Putamen (tissue), 1 donor: ENCODE results near the gene NABP1.
"Not testable (repeated sequence)": the region's sequence is repeated elsewhere in the genome, so short reads cannot be mapped to it uniquely, and the experiment has no call there.

Experiments
- DNase-seq: peaks from one replicate; pipeline ENCODE4 v3.0.0-alpha.2; 2016; ENCODE audit warnings: low spot score

The NABP1 gene, protein sequence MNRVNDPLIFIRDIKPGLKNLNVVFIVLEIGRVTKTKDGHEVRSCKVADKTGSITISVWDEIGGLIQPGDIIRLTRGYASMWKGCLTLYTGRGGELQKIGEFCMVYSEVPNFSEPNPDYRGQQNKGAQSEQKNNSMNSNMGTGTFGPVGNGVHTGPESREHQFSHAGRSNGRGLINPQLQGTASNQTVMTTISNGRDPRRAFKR

GRCh38 chr2:191677646-191678436 is at the start of gene NABP1:
TSS of gene NABP1 (plus strand) at chr2:191678136. CDS start at chr2:191678615, 479 bp downstream.
- DNase-seq = peak; percentile 98

DNA sequence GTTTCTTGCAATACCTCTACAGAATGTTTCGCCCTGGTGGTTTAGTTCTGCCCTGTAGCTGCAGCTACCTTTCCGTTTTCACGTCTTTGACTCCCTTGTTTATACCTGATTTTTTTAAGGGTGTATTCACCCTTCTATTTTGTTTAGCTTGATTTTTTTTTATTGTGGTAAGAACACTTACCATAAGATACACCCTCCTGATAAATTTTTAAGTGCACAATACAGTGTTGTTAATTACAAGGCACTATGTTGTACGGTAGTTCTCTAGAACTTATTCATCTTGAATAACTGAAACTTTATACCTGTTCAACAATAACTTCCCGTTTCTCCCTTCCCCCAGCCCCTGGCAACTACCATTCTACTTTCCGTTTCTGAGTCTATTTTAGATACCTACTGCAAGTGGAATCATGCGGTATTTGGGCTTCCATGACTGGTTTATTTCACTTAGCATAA is 48.9 kb upstream of the NABP1 start:
- no peak for DNase-seq

DNA sequence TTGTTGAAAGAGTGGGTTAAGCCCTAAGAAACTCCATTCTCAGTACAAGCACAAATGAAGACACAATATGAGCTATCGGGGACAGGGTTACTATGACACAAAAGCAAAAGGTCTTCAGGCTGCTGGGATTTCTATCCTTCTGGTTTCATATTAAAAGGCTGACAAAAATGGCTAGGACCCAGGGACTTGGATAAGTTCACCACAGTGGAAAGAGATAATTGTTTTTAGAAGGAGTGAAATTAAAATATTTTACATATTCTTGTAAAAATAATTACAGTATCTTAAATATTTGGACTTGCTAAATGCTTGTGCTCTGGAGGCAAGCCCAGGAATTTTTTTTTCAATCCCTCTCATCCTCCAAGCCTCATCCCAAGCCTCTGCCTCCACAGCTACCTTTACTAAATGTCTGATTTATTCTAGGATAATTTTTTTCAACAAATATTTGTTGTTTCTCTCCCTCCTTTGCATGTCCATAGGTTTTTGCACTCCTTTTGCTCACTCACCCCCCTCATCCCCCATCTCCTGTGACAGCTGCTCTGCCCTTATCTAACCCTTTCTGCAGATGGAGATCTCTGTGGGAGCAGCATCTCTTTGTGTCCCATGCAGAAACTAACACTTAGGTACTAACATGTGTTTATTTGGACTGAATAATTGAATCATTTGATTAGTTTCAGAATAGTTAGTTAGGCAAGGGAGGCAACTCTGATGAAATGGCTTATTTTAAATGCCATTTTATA is 47.8 kb upstream of the NABP1 start:
- no peak for DNase-seq

DNA sequence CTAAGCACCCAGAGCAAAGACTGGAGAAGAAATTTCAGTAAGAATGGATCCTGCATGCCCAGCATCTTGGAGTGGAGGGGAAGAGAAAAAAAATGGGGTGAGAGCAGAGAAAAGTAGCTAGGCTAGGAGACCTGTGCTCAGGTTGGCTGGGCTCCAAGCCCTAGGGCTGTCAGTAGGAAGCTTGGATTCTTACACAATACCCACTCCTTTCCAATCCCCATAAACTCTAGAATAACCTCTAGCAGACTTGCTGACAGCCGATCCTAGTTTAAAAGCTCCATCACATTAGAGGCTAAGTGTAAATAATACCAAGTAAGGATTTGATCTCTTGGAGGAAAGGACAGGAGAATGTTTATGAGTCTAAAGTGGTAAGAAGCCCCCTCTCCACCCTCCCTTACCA is 46.2 kb upstream of the NABP1 start:
- DNase-seq = no peak

DNA sequence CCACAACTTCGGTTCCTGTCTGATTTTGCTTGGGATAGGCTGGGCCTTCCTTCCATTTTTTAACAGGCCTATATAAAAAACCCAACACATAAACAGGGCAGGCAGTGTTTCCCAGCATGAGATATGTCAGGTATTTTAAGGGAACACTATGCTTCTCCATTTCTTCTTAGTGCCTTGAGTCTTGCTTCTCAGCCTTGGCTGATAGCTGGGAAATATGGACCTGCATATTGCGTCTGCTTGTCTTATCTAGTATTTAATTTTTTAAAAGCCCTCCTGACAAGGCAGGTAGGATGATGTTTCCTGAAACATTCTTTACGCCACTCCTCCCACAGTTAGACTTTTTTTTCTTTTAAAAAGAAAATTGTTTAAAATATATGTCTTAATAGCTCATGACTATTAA is 45.5 kb upstream of the NABP1 start:
- DNase-seq = no peak

GRCh38 chr2:191634791-191635190 is 43.1 kb upstream of the NABP1 start:
- no peak for DNase-seq

GRCh38 chr2:191635333-191636234 is 42.4 kb upstream of the NABP1 start:
- no peak for DNase-seq

DNA sequence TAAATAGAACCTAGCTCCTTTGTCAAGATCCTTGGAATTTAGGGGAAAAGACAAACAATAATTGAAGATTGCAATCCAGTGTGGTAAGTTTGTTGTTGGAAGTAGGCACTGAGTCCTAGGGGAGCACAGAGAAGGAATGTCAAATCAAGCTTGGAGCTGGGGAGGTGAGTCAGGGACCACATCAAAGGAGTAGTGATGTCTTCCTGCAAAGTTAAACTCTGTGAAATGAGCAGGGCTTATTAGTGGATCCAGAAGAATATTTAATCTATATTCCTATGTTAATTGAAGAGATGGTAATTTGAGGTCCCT is 41.7 kb upstream of the NABP1 start:
- DNase-seq = no peak

DNA sequence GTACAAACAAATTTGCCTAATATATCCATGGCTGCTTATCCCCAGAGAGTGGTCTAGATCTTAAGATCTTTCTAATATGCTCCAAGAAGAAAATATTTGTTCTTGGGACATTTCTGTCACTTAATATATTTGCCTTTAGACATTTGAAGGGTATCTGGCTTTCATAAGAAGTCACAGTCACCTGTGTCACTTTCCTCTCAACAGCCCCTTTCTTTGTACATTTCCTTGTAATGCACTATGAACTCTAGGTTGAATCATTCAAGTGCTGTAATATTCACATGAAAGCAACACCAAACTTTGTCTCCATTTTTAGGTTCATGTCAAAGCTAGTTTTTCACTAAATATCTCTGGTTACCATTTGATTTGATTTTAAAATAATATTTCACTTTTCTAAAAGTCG is 41.4 kb upstream of the NABP1 start:
- no peak for DNase-seq

DNA sequence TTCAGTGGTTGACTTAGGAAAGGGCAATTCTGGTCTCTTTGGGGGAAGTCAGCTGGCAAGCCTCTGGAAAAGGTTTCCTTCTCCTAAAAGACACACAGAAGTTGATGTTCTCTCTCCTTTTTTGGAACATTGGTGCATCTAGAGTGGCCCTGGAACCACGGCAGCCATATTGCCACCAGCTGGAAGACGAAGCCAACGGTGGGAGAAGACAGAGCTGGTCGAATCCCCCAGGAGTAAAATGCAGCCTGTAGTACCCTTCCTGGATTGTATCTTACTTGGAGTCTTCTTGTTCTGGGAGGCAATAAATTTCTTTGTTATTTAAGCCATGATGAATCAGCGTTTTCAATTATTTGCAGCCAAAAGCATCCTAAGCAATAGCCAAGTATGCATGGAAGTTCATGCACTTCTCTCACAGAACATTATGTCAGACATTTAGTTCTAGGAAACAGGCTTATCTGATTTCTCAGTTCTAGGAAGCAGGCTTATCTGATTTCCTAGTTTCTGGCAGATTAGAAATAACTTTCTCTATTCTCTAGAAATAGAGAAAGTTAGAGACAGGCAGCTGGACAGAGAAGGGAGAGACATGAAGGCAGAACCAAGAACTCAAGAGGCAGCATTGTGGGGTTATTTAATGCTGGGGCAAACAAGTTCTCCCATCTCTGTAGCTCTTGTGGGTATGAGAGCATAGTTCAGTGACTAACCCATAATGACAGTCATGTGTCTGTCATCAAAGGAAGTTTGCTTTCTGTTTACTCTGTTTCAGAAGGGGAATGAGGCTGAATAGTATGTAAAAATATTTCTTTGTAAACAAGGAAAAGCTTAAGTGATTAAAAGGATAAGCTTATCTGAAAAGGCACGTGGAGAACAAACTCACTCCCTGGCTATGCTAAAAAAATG is 40.5 kb upstream of the NABP1 start:
- no peak for DNase-seq

GRCh38 chr2:191638079-191638801 is 39.7 kb upstream of the NABP1 start:
- DNase-seq = peak; percentile 3

- DNase-seq = no peak
Observed at GRCh38 chr2:191638802-191639172, 39.1 kb upstream of the NABP1 start.

- DNase-seq = no peak
Observed at GRCh38 chr2:191641609-191642008, 36.3 kb upstream of the NABP1 start.

DNA sequence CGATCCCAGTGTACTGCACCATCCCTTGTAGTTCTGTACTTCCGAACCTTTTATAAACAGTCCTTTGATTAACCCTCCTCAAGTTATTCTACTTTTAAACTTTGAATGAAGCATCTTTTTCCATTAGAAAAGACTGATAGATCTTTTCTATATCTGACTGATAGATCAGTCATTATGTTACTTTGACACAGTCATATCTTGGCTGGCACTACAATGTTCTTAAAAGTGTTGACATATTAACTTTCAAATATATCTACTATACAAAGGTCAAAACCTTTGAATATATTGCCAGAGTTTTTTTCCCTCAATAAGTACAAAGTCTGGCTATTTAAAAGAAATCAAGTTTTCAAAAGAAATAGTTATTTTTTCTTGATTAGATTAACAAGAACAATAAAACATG is 35.4 kb upstream of the NABP1 start:
- no peak for DNase-seq

- DNase-seq = no peak
Observed at GRCh38 chr2:191643429-191643828, 34.5 kb upstream of the NABP1 start.

DNA sequence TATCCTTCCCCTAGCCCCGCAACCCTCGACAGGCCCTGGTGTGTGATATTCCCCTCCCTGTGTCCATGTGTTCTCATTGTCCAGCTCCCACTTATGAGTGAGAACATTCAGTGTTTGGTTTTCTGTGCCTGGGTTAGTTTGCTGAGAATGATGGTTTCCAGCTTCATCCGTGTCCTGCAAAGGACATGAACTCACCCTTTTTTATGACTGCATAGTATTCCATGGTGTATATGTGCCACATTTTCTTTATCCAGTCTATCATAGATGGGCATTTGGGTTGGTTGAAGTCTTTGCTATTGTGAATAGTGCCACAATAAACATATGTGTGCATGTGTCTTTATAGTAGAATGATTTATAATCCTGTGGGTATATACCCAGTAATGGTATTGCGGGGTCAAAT is 33.3 kb upstream of the NABP1 start:
- DNase-seq = not testable (repeated sequence)

- no peak for DNase-seq
Observed at GRCh38 chr2:191645032-191645431, 32.9 kb upstream of the NABP1 start.

- DNase-seq = no peak
Observed at GRCh38 chr2:191645434-191646162, 32.3 kb upstream of the NABP1 start.

- DNase-seq = no peak
Observed at GRCh38 chr2:191646163-191646902, 31.6 kb upstream of the NABP1 start.
